CD4-positive, alpha-beta T cell treated with Interleukin-1 beta for 1 hour (primary cell): ENCODE measurements around the gene HSD17B7.
"Not testable (repeated sequence)": the region's sequence is repeated elsewhere in the genome, so short reads cannot be mapped to it uniquely, and the experiment has no call there.

Source experiments
- DNase-seq, 2 donors: peaks; one replicate each; pipeline ENCODE4 v3.0.0-alpha.2; 2020 to 2022

The HSD17B7 gene

DNA sequence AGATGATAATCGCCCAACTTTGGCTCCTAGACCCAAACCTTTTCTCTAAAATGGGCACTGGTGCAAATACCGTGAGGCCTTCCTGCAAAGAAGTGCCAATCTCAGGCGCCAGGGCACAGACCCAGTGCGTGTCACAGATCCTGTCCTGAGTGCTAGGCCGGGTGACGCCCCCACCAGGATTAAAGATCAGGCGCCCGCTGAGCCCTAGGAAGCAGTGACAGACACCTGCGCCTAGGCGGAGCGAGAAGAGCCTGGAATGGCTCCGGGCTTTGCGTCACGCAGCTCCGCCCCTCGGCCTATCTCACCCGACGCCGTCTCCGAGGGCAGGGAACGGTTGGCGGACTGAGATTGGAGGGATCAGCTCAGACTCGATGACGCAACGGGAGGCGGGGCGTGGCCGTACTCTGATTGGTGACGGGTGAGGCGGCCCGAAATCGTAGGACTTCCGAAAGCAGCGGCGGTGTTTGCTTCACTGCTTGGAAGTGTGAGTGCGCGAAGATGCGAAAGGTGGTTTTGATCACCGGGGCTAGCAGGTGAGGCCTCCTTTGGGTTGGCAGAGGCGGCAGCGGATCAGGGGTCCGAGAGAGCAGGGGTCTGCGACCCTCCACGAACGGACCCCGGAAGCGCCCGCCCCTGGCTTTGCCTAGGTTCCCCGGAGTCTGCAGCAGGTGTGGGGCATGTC, at the start of gene HSD17B7:
TSS of gene HSD17B7 (plus strand) at position 400 of the 682 bp plus-strand sequence. CDS start at position 499, 99 bp downstream.
- peak; percentile 84 to 87 for DNase-seq

DNA sequence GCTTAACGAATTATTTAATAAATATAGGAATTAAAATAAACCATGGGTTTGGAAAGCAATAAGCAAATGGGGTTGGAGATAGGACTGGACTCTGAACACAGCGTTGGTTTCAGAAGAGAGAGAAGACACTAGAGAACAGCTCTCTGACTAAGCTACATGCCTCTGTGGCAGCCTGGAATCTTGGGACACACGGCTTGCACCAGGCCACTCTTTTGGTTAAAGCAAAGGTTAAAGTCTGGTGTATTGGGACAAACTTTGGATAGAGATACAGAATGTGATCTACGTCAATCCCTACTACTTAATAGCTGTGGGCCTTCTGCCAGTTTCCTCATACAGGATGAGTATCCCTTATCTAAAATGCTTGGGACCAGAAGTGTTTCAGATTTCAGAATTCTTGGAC, 49.7 kb upstream of the HSD17B7 start:
- no peak for DNase-seq

- DNase-seq, result no peak
Observed at GRCh38 chr1:162741574-162741973, 48.9 kb upstream of the HSD17B7 start.

- not testable (repeated sequence) for DNase-seq
Observed at GRCh38 chr1:162746264-162746942, 44.1 kb upstream of the HSD17B7 start.

DNA sequence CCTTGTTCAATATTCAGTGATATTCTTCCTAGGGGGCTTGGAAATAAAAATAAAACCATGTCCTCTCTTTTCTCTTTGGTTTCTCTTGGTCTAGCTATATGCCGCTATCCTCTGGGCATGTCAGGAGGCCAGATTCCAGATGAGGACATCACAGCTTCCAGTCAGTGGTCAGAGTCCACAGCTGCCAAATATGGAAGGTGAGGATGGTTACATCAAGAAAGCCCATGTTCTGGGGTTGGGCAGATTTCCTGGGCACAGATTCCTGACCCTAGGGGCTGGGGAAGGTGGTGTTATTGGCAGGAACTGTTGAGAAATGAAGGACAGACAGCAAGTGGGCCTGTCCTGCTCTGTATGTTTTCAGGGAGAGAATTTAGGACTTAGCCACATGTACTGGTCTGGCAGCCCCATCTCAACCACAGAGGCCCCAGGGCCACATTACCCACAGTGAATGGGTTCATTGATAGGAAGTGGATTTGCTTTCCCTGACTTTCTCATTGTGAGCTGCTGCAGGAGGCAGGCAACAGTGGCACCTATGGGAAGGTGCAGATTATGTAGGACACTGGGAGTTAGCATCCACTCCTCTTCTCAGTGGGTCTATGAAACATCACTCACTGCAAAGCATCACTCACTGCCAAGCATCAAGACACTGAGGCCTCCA, 37.4 kb upstream of the HSD17B7 start:
- no peak for DNase-seq

DNA sequence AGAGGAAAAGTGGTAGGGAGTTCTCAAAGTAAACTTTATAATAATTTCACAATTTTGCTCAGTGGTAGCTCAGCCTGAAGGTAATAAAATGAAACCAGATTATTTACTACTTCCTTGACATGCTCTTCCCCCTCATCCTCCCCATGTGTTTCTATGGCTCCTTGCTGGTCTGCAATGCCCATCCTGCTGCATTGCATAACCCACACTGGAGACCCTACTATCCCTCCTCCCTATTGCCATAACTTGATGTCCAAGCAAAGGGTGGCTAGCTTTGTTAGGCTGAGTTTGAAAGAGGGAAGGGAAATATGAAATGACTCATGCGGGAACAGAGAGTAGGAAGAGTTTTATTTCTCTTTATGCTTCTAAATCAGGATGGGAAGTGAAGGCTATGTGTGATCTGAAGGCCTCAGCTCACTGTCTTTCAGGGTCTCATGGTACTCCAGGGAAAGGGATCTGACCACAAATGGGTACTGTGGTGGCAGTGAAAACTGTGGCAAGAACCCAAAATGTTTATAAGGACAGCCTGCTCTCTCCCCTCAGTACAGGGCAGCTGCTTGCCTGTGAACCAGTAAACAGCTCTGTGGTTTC, 36.4 kb upstream of the HSD17B7 start:
- no peak for DNase-seq

DNA sequence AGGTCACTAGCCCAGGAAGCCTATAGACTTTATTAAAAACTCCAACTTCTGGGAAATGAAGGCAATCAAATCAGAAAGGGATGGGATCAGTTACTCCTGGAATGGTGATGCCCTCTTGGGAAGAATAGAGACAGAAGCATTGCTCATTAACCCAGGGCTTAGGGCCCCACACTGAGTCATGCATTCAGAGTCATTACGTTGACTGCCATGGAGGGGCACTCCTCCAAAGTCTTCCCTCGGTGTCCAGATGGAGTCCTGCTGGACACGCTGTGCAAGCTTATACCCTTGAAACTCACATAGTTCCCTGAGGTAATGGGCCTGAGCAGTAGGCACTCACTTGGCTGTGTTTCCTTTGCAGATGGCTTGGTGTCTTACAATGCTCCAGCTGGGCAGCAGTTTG, 35.2 kb upstream of the HSD17B7 start:
- no peak for DNase-seq

DNA sequence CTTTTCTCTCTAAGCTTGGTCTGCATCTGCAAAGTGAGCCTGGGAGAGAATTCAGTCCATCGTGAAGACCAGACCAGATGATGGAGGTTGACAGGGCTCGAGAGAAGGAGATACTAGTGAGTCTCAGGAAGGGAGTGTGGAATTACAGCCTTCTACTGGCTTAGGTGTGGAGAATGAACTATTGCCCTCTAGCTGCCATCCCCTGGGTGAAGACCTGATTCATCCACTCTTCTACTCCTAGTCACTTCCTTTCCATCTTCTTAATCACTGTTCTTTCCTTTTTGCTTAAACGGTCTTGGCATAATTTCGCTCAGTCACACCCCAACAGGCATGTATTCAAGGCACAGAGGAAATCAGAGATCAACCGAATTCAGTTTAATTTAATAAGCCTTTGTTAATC, 34.0 kb upstream of the HSD17B7 start:
- DNase-seq, result no peak

GRCh38 chr1:162757476-162757875, 33.0 kb upstream of the HSD17B7 start:
- no peak for DNase-seq

DNA sequence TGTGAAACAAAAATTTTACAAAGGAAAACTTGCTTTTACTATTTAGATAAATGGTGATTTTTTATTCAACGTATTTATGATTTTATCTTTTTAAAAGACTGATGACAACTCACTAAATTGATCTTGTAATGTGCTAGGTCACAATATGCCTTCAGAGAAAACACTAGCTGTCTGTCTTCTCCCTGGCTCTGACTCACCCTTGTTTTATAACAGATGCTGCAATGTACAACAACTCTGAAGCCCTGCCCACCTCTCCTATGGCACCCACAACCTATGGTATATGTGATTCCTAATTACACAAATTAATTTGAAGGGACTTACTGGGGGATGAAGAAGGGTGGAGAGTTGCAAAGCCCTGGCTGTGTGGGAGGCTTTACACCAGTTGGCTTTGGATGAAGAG, 24.7 kb upstream of the HSD17B7 start:
- DNase-seq, result no peak

DNA sequence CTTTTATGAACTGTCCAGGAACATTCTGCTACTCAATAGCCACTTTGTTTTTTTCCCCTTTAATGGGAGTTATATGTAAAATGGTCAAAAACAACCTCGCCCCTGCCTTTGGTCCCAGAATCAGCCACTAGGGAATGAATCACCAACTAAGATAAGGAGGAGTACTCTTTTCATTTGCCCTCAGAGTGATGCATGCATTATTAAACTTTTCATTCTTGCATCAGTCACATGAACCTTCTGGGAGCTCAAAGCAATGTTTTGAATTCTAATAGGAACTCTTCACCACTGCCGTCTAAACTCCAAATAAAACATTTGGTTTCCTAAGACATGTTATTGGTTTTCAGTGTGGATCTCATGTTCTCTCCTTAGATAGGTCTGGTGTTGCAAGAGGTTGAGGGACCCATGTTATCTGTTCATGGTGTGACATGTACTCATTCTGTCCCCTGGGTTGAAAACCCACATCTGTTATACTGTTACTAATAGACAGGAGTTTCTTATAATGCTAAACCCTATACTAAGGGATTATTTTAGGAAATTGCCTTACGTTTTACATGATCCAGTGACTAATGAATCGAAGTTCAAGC, 17.8 kb upstream of the HSD17B7 start:
- DNase-seq, result no peak

DNA sequence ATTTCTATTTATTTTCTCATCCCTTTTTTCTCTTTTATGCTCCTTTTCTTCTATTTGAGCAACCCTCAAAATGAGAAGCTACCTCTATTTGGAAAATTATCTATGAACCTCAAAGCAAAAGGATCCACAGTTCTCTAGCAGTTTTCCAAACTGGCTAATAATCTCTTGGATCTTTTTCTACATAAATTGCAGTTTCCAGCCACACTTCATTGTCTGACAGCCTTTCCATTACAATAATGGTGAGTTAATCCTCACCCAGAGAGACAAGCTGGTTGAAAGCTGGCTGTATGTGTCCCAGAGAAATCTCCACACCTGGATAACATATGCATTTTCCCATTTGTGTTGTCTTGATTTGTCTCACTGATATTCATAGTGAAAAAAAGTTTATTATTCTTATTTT, 16.5 kb upstream of the HSD17B7 start:
- DNase-seq, result no peak

DNA sequence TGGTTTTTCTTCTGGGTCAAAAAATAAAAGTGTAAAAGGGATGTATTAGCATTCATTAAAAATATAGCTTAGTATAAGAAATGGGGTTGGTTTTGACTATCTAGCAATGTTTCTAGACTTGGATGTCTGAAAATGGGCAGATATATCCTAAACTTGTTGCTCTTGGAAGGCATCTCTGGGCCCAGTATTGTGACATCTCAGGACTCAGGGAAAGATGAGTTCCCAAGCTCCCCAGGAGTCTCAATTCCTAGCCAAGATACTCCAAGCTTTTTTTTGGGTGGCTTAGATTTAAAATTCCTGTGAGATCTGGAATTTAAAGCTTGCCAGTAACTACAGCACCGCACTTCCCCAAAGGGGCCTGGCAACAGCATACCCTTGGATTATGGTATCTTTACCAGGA, 11.5 kb upstream of the HSD17B7 start:
- no peak for DNase-seq

DNA sequence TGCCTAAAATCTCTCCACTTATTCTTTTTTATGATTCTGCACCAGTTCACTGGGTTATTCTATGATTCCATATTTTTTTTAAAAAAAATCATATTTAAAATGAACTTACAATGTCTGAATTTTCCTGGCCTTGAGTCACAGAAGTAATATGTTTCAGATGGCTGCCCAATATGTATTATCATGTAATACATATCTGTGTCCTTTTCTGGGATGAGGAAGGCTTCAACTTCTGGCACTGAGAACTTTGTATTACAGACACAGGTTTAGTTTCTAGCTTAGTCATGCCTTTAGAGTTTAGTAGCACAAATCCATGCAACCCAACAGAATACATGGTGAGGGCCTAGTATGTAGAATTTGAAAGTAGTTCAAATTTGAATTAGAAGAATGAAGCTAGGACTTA, 7.8 kb upstream of the HSD17B7 start:
- DNase-seq, result no peak

- DNase-seq, result not testable (repeated sequence)
Observed at GRCh38 chr1:162784926-162785325, 5.6 kb upstream of the HSD17B7 start.

DNA sequence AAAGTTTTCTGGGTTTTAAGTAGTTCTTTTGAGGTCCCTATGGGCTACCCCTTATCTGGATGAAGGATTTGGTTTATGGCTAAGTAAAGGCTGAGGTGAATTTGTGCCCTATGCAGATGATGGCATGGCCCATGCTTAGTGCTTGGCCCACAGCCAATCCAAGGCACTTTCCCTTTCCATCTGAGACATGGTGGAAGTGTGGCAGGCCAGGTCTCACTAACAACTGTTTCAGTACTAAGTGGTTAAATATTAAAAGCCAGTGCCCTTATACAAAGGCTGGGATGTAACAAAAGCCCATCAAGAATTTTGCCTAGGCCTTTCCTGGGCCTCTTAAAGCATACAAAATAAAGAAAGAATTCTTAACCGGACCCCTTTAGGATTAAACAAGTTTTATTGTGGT, 1.7 kb upstream of the HSD17B7 start:
- DNase-seq, result not testable (repeated sequence)

- peak in 1 of 2 donors; percentile 16 for DNase-seq
Observed at GRCh38 chr1:162790985-162791357, 469 bp downstream of the HSD17B7 start.

GRCh38 chr1:162794284-162794683, 3.8 kb downstream of the HSD17B7 start:
- DNase-seq, result not testable (repeated sequence)

DNA sequence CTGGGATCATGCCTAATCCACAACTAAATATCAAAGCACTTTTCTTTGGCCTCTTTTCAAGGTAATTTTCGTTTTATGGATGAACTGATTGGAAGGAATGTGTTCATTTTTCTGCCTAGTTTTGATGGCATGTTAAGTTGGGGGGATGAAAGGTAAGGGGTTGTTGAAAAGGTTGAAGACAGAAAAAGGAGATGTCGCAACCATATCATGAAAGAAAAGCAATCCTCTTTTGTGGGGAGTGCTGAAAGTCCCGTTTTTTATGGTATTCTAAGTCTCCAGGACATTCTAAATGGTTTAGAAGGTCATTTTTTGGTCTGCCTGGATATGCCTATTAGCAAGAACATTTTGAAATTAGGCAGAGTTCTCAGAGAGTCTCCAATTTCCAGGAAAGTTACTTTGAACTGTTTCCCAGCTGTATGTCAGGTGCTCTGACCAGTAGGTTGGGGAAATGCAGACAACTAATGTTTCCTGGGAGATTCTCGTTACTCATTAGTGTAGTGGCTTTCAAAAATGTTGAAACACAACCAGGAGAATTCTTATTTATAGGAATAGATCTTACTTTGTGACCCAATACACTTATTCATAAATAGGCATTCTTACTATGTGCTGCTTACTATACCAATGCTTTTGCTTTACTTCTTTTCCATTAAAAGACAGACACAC, 6.2 kb downstream of the HSD17B7 start:
- DNase-seq, result not testable (repeated sequence)

DNA sequence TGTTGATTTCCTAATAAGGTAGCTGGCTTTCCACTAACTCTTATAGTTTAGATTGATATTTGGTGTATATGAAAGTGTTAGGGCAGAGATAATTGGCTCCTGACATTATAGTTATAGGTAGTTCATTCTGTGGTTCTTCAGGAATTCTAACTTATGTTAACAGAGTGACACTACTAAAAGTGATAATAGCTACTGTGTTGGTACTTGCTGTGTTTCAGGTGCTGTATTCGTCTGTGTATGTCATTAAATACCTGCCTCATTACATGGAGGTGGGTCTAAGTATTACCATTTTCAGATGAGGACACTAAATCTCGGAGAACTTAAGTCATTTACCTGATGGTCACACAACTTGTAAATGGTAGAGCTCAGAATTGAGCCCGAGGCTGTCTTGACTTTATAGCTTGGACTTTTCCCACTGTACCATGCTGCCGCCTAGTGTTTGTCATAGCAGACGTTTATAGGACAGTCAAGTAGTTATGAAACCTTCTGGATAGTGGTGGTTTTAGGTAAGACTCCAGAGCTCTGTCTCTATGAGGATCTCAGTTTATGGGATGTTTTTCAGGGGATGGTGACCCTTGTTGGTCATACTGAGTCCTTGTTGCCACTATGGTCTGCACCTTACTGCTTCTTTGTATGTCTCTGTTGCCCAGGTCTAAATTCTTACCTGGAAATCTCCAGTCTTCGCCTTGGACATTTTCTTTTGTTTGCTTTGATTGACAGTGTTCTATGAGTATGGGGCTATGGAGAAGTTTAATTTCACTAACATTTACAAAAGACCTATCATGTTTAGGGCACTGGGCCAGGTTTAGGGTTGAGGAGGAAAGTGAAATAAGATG, 9.7 kb downstream of the HSD17B7 start:
- DNase-seq, result not testable (repeated sequence)

GRCh38 chr1:162807503-162807902, 17.0 kb downstream of the HSD17B7 start:
- DNase-seq, result not testable (repeated sequence)

- not testable (repeated sequence) for DNase-seq
Observed at GRCh38 chr1:162812357-162812756, 21.9 kb downstream of the HSD17B7 start.
